ENCODE measurements around the gene GALNT18. TPM values are rescaled to one million over a fixed set of nuclear protein-coding genes. Genes with fewer than 3 reads are reported as not detected.

GALNT18 gene
- total RNA-seq, 1 donor, result 11.7 TPM

DNA sequence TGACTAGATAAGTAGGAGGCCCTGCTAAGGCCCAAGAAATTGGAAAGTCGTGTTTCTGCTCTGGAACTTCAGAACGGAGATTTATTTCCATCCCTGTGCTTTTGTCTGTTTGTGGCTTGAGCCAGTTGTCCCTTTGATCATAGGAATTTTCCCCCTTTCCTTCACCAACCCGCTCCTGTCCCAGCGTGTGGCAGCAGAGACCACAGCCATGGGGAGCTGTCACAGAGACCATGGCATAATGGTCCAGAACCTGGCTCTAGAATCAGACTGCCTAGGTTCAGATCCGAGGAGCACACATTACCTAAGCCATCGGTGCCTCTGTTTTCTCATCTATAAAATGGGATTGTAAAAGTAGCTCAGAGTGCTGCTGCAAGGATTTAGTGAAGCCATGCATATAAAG lies 128.1 kb downstream of the GALNT18 start:
- DNase-seq (ENCODE audit: low read depth), result no peak
- H3K4me3 ChIP-seq (ENCODE audit: low read depth, low read length), result no peak overlapping the region
- TF ChIP-seq, protein P1, sequence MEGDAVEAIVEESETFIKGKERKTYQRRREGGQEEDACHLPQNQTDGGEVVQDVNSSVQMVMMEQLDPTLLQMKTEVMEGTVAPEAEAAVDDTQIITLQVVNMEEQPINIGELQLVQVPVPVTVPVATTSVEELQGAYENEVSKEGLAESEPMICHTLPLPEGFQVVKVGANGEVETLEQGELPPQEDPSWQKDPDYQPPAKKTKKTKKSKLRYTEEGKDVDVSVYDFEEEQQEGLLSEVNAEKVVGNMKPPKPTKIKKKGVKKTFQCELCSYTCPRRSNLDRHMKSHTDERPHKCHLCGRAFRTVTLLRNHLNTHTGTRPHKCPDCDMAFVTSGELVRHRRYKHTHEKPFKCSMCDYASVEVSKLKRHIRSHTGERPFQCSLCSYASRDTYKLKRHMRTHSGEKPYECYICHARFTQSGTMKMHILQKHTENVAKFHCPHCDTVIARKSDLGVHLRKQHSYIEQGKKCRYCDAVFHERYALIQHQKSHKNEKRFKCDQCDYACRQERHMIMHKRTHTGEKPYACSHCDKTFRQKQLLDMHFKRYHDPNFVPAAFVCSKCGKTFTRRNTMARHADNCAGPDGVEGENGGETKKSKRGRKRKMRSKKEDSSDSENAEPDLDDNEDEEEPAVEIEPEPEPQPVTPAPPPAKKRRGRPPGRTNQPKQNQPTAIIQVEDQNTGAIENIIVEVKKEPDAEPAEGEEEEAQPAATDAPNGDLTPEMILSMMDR (IDR thresholded peaks at IDR 0.05; ENCODE audit: insufficient read depth, low read depth, low read length), result no peak

DNA sequence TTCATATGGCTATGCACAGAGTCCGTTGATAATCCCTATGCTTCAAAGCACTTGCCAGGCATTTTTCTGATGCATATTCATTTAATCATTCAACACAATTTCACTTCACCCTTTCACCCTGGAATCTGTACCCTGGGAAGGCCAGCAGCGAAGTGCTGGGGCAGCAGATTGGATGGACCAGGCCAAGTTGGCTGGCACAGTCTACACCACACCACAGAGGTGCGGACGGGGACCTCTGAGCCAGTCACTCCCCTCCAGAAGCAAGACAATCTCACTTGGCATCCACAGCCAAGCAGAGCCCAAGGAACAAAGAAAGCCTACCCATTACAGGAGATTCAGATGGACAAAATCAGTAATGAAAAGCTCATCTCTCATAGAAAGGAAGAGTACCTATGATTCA lies 130.2 kb downstream of the GALNT18 start:
- DNase-seq (ENCODE audit: low read depth), result no peak
- TF ChIP-seq, protein P1 (IDR thresholded peaks at IDR 0.05; ENCODE audit: insufficient read depth, low read depth, low read length), result no peak
- no peak overlapping the region for H3K4me3 ChIP-seq (ENCODE audit: low read depth, low read length)

DNA sequence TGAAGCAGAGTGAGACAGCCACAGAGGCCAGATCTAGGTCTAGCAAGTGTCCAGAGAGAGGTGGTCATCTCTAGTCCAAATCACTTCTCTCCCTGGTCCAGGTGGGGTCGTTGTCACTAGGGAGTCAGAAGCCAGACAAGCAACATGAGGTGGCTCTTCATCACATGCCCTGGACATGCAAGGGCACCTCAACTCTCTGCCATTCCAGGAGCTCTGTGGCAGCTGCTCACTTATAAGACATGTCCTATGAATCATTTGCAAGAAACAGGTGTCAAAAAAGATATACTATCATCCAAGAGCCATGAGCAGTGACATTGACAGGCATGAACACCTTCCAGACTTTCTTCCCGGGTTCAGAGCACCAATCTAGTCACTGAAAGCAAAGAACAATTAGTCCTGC lies 130.8 kb downstream of the GALNT18 start:
- no peak for DNase-seq (ENCODE audit: low read depth)
- TF ChIP-seq, protein P1 (IDR thresholded peaks at IDR 0.05; ENCODE audit: insufficient read depth, low read depth, low read length), result no peak
- H3K4me3 ChIP-seq (ENCODE audit: low read depth, low read length), result no peak overlapping the region

DNA sequence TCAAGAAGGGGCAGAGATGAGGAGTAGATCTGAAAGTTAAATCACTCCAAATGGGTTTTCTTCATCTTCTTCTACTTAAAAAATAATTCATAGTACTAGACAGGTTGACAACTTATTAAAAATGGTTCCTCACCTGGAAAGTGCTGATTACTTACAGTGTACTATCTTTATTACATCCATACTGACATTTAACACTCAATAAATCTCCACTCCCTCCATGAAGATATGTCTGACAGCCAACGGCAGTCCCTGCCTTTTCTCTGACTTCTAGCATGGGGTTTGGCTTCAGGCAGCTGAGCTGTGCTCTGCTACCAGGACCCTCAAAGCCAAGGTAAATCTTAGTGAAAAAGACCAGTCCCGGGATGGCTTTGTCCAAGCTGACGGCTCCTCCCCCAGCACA lies 135.4 kb downstream of the GALNT18 start:
- TF ChIP-seq, protein P1 (IDR thresholded peaks at IDR 0.05; ENCODE audit: insufficient read depth, low read depth, low read length), result no peak
- H3K4me3 ChIP-seq (ENCODE audit: low read depth, low read length), result no peak overlapping the region
- DNase-seq (ENCODE audit: low read depth), result no peak

DNA sequence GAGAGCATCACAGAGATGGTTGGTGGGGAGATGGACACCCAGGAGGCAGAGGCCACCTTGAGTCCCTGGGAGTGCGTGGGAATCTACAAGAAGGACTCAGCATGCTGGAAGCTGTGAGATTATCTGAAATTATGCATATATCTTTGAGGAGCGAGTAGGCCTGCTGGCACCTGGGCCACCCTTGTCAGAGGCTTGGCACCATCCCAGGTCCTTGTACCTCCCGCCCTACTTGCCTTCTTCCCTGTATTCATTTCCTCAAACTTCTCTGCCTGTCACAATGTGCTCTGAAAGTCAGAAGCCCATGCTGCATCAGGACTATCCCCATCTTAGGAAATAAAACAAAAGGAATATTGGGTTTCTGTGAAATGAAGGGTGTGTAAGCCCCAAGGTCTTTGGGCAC lies 135.8 kb downstream of the GALNT18 start:
- H3K4me3 ChIP-seq (ENCODE audit: low read depth, low read length), result no peak overlapping the region
- TF ChIP-seq, protein P1 (IDR thresholded peaks at IDR 0.05; ENCODE audit: insufficient read depth, low read depth, low read length), result no peak
- DNase-seq (ENCODE audit: low read depth), result no peak

DNA sequence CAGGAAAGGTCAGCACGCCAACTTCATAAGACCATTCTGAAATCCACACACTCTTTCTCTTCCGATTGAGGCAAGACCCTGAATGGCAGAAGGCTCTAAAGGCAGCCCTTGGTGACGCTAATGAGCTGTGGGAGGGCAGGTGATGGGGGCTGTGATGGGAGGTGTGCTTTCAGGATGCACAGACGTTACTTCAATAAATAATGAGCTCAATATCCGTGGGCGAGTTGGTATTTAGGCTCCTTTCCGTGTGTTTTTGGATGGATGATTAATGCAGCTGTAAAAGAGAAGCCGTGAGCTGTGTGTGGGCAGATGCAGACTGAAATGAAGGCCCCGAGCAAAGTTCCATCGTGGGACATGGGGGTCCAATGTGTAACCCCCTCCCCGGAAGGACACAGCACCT lies 138.2 kb downstream of the GALNT18 start:
- no peak for DNase-seq (ENCODE audit: low read depth)
- H3K4me3 ChIP-seq (ENCODE audit: low read depth, low read length), result no peak overlapping the region
- TF ChIP-seq, protein P1 (IDR thresholded peaks at IDR 0.05; ENCODE audit: insufficient read depth, low read depth, low read length), result no peak

DNA sequence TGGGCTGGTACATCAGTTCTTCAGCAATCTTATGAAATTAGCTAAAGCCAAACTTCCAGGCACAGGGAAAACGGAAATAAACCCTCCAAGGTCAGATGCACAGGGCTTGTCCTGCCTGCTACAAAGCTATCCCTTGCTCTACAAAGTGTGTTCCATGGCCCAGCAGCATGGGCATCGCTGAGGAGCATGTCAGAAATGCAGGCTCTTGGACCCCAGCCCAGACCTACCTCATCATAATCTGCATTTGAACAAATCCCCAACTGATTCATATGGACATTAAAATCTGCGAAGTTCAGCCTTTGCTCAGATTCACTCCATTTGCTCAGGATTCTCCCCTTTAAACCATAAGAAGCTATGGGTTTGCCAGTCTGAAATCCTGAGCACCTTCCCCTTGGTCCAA lies 139.1 kb downstream of the GALNT18 start:
- no peak overlapping the region for H3K4me3 ChIP-seq (ENCODE audit: low read depth, low read length)
- DNase-seq (ENCODE audit: low read depth), result no peak
- TF ChIP-seq, protein P1 (IDR thresholded peaks at IDR 0.05; ENCODE audit: insufficient read depth, low read depth, low read length), result no peak
